GM12865 (cell line): ENCODE results near the gene NBEA.
"Not testable (repeated sequence)": the region's sequence is repeated elsewhere in the genome, so short reads cannot be mapped to it uniquely, and the experiment has no call there.

Experiments used
- DNase-seq: peaks from one replicate; pipeline ENCODE4 v3.0.0; 2010; ENCODE audit warnings: low read depth
- H3K4me3 ChIP-seq: 2 replicates; pipeline ENCODE4 v1.5.1; 2011; ENCODE audit warnings: mild to moderate bottlenecking, low read depth, low read length, control low read depth
- CTCF ChIP-seq: IDR thresholded peaks from 2 replicates; pipeline ENCODE4 v1.5.1; 2011; ENCODE audit warnings: low read length, control low read depth, low read depth, inconsistent platforms; ENCODE audit not compliant: insufficient read depth; ENCODE audit errors: missing control alignments

The NBEA gene

GRCh38 chr13:34988330-34988791, 46.3 kb downstream of the NBEA start:
- no peak for TF ChIP-seq CTCF
- DNase-seq: no peak
- H3K4me3 ChIP-seq: no peak overlapping the region

GRCh38 chr13:34990399-34991214, 48.5 kb downstream of the NBEA start:
- H3K4me3 ChIP-seq: no peak overlapping the region
- no peak for DNase-seq
- TF ChIP-seq CTCF: no peak

GRCh38 chr13:34993470-34993869, 51.4 kb downstream of the NBEA start:
- DNase-seq: no peak
- TF ChIP-seq CTCF: no peak
- no peak overlapping the region for H3K4me3 ChIP-seq

GRCh38 chr13:35003734-35004133, 61.7 kb downstream of the NBEA start:
- not testable (repeated sequence) for H3K4me3 ChIP-seq, DNase-seq

- H3K4me3 ChIP-seq: no peak overlapping the region
- no peak for TF ChIP-seq CTCF
- DNase-seq: no peak
Measured at GRCh38 chr13:35005051-35005450, 63.0 kb downstream of the NBEA start.

- DNase-seq: no peak
- no peak overlapping the region for H3K4me3 ChIP-seq
Measured at GRCh38 chr13:35014606-35015213, 72.6 kb downstream of the NBEA start.

More at GRCh38 chr13:35014606-35015213, 72.6 kb downstream of the NBEA start:
- no peak for TF ChIP-seq CTCF
